CD4-positive, alpha-beta T cell (primary cell): ENCODE results near the gene SLC52A1. TPM values are rescaled to one million over a fixed set of nuclear protein-coding genes. Genes with fewer than 3 reads are reported as not detected.

Experiments used
- ATAC-seq: fragments of 200-7000 bp; cut with Tn5 transposase; one replicate; pipeline ENCODE4 v1.10.0; 2022; ENCODE audit warnings: mild to moderate bottlenecking; ENCODE audit not compliant: poor library complexity
- CTCF ChIA-PET: fragments of 350-600 bp; sonication (Branson Sonifier 250); formaldehyde crosslinking; loops from one replicate; lab custom pipeline; 2021; ENCODE audit warnings: antibody characterized with exemption, inconsistent platforms; lab: Charles Lee
- POLR2A ChIA-PET: fragments of 350-600 bp; sonication (Branson Sonifier 250); formaldehyde crosslinking; loops from one replicate; lab custom pipeline; 2021; ENCODE audit warnings: antibody characterized with exemption, inconsistent platforms; lab: Charles Lee
- DNase-seq, 14 experiments: peaks; one replicate each; pipeline ENCODE4 v3.0.0-alpha.2; 2013 to 2020; ENCODE audit warnings: mixed read lengths in 2 of 14
- H3K27ac ChIP-seq, 2 donors: one replicate each; pipeline versions ENCODE4 v1.5.1 to v1.7.0; 2013; ENCODE audit warnings: low read length in 2 of 2, low read depth in 1 of 2, mild to moderate bottlenecking in 1 of 2
- H3K27me3 ChIP-seq, 2 experiments: 1 replicate in 1 of 2; 2 replicates in 1 of 2; pipeline versions ENCODE4 v1.6.1 to v1.7.0; 2013; ENCODE audit warnings: low read length in 2 of 2, control low read depth in 1 of 2, mild to moderate bottlenecking in 1 of 2, moderate library complexity in 1 of 2; ENCODE audit not compliant: insufficient read depth in 2 of 2, control insufficient read depth in 1 of 2
- H3K36me3 ChIP-seq: one replicate; pipeline ENCODE4 v1.6.1; 2013; ENCODE audit warnings: low read length, control low read depth; ENCODE audit not compliant: insufficient read depth
- H3K4me1 ChIP-seq: one replicate; pipeline ENCODE4 v1.6.1; 2013; ENCODE audit warnings: low read length, control low read depth; ENCODE audit not compliant: insufficient read depth
- H3K4me3 ChIP-seq: one replicate; pipeline ENCODE4 v1.5.1; 2013; ENCODE audit warnings: mild to moderate bottlenecking, low read length, moderate library complexity
- H3K9me3 ChIP-seq, 2 experiments: 1 replicate in 1 of 2; 2 replicates in 1 of 2; pipeline versions ENCODE4 v1.6.1 to v1.7.0; 2013; ENCODE audit warnings: low read length in 2 of 2, mild to moderate bottlenecking in 2 of 2, control low read depth in 1 of 2, moderate library complexity in 1 of 2; ENCODE audit not compliant: control insufficient read depth in 1 of 2, insufficient read depth in 1 of 2
- H3K27ac Mint-ChIP-seq: one replicate; pipeline ENCODE4 v1.8.0; 2020; ENCODE audit warnings: mixed read lengths
- H3K27me3 Mint-ChIP-seq: one replicate; pipeline ENCODE4 v1.8.0; 2021; ENCODE audit warnings: mixed read lengths
- H3K36me3 Mint-ChIP-seq: one replicate; pipeline ENCODE4 v1.8.0; 2021; ENCODE audit warnings: low read depth, mixed read lengths
- H3K4me1 Mint-ChIP-seq: one replicate; pipeline ENCODE4 v1.8.0; 2021; ENCODE audit warnings: low read depth, mixed read lengths
- H3K4me3 Mint-ChIP-seq: one replicate; pipeline ENCODE4 v1.8.0; 2020; ENCODE audit warnings: mild to moderate bottlenecking, mixed read lengths
- H3K9me3 Mint-ChIP-seq: one replicate; pipeline ENCODE4 v1.8.0; 2020; ENCODE audit warnings: mixed read lengths
- CTCF ChIP-seq: fragments of 200-600 bp; IDR thresholded peaks from one replicate; pipeline ENCODE4 v1.8.0; 2022; ENCODE audit warnings: antibody characterized with exemption, mild to moderate bottlenecking
- intact Hi-C, 2 experiments: fragments of 100-400 bp; cut with DNase I in 1 of 2; cut with micrococcal nuclease in 1 of 2; formaldehyde crosslinking; loops; one replicate each; pipeline versions ENCODE4 v1.15.1 to v1.9.0; 2023 to 2025; cut with DNase I, micrococcal nuclease
- total RNA-seq, 174 experiments: library from RNA in 2 of 174; stranded (reverse) in 2 of 174; gene quantifications; one replicate each; pipeline ENCODE4 v1.2.3 and lab custom pipeline; 2021 to 2026

The SLC52A1 gene
- total RNA-seq, 2 experiments from 2014 or later, result 0.17 TPM; not detected in 1

- H3K4me1 Mint-ChIP-seq, result peaks cover 72% of the 10 kb centered on the region
- ChIA-PET CTCF (interaction anchor here (1.8 kb wide), 1 partner anchor 14 kb away, joined by 6 read pairs; no protein-coding TSS in a partner anchor), POLR2A (interaction anchor here (0.6 to 2.9 kb wide), 7 partner anchors 11 to 97 kb away, joined by 3 to 13 read pairs (median 3); partner anchors contain the start of genes PFN1 and ZFP3)
- peaks cover 88% of the 10 kb centered on the region for H3K4me1 ChIP-seq
- H3K27me3 Mint-ChIP-seq, result no peaks in the 10 kb centered on the region
- DNase-seq, result peak in 2 of 14 experiments; percentile 10 to 41
- no peaks in the 10 kb centered on the region for H3K9me3 Mint-ChIP-seq
- H3K9me3 ChIP-seq, result no peaks in the 10 kb centered on the region
- no peak overlapping the region for H3K27ac ChIP-seq
- peaks cover 12% of the 10 kb centered on the region for H3K36me3 Mint-ChIP-seq
- no peak for TF ChIP-seq CTCF
- peak overlapping the region; percentile 92 for H3K27ac Mint-ChIP-seq
- ATAC-seq, result no peak
- no peaks in the 10 kb centered on the region for H3K27me3 ChIP-seq
- H3K4me3 Mint-ChIP-seq, result peak overlapping the region; percentile 56
- H3K36me3 ChIP-seq, result no peaks in the 10 kb centered on the region
- intact Hi-C loops, result loop anchor here in 1 of 2 experiments (5.0 kb wide), 1 partner anchor 98 kb away; the partner anchor contains the start of gene PFN1
- no peak overlapping the region for H3K4me3 ChIP-seq
Observed at GRCh38 chr17:5045496-5045895, 10.3 kb upstream of the SLC52A1 start.

GRCh38 chr17:5044630-5045029 lies 9.4 kb upstream of the SLC52A1 start:
- no peaks in the 10 kb centered on the region for H3K27me3 ChIP-seq
- peak overlapping the region; percentile 68 for H3K4me3 Mint-ChIP-seq
- no peaks in the 10 kb centered on the region for H3K9me3 ChIP-seq
- POLR2A ChIA-PET, result interaction anchor here (1.2 to 2.9 kb wide), 2 partner anchors 13 to 58 kb away, joined by 3 to 13 read pairs; no protein-coding TSS in a partner anchor
- no peak overlapping the region for H3K27ac ChIP-seq
- no peaks in the 10 kb centered on the region for H3K27me3 Mint-ChIP-seq
- intact Hi-C loops, result loop anchor here in 1 of 2 experiments (5.0 kb wide), 1 partner anchor 97 kb away; the partner anchor contains the start of gene PFN1
- no peaks in the 10 kb centered on the region for H3K9me3 Mint-ChIP-seq
- DNase-seq, result no peak
- peak overlapping the region; percentile 72 for H3K27ac Mint-ChIP-seq
- H3K4me1 ChIP-seq, result peaks cover 83% of the 10 kb centered on the region
- no peak for ATAC-seq
- CTCF ChIA-PET, result interaction anchor here (1.2 kb wide), 1 partner anchor 17 kb away, joined by 3 read pairs; no protein-coding TSS in a partner anchor
- H3K36me3 ChIP-seq, result no peaks in the 10 kb centered on the region
- peaks cover 71% of the 10 kb centered on the region for H3K4me1 Mint-ChIP-seq
- H3K4me3 ChIP-seq, result no peak overlapping the region
- peaks cover 10% of the 10 kb centered on the region for H3K36me3 Mint-ChIP-seq
- no peak for TF ChIP-seq CTCF

GRCh38 chr17:5043524-5043923 lies 8.3 kb upstream of the SLC52A1 start:
- Mint-ChIP-seq H3K27me3 (no peaks in the 10 kb centered on the region), H3K4me3 (peak overlapping the region; percentile 72), H3K27ac (peak overlapping the region; percentile 89), H3K4me1 (peaks cover 63% of the 10 kb centered on the region), H3K36me3 (peaks cover 4% of the 10 kb centered on the region), H3K9me3 (no peaks in the 10 kb centered on the region)
- ATAC-seq (no peak), DNase-seq (no peak)
- Histone ChIP-seq H3K36me3 (no peaks in the 10 kb centered on the region), H3K9me3 (no peaks in the 10 kb centered on the region), H3K27me3 (no peaks in the 10 kb centered on the region), H3K27ac (no peak overlapping the region), H3K4me1 (peaks cover 72% of the 10 kb centered on the region), H3K4me3 (no peak overlapping the region)
- CTCF ChIA-PET, result interaction anchor here (1.2 kb wide), 1 partner anchor 19 kb away, joined by 3 read pairs; no protein-coding TSS in a partner anchor
- no peak for TF ChIP-seq CTCF
- POLR2A ChIA-PET, result interaction anchor here (0.7 kb wide), 1 partner anchor 248 kb away, joined by 4 read pairs; the partner anchor contains the start of gene PSMB6
- intact Hi-C loops, result no loop called here
